NB4 (cell line): ENCODE data around the gene POTEB3.
"Not testable (repeated sequence)": the region's sequence is repeated elsewhere in the genome, so short reads cannot be mapped to it uniquely, and the experiment has no call there.

Source experiments
- CTCF ChIP-seq: IDR thresholded peaks from one replicate; pipeline ENCODE4 v1.5.1; 2012; ENCODE audit warnings: low read depth, low read length
- POLR2A ChIP-seq: IDR thresholded peaks from 2 replicates; pipeline ENCODE4 v1.6.1; 2011; ENCODE audit warnings: mild to moderate bottlenecking; ENCODE audit not compliant: insufficient read length; ENCODE audit errors: extremely low read depth

- TF ChIP-seq CTCF, POLR2A: not testable (repeated sequence)
Observed at GRCh38 chr15:21368625-21369024, 71.7 kb downstream of the POTEB3 start.
